Measurements from ENCODE around the gene KCNK4.
"Not testable (repeated sequence)": the region's sequence is repeated elsewhere in the genome, so short reads cannot be mapped to it uniquely, and the experiment has no call there.

KCNK4 gene

DNA sequence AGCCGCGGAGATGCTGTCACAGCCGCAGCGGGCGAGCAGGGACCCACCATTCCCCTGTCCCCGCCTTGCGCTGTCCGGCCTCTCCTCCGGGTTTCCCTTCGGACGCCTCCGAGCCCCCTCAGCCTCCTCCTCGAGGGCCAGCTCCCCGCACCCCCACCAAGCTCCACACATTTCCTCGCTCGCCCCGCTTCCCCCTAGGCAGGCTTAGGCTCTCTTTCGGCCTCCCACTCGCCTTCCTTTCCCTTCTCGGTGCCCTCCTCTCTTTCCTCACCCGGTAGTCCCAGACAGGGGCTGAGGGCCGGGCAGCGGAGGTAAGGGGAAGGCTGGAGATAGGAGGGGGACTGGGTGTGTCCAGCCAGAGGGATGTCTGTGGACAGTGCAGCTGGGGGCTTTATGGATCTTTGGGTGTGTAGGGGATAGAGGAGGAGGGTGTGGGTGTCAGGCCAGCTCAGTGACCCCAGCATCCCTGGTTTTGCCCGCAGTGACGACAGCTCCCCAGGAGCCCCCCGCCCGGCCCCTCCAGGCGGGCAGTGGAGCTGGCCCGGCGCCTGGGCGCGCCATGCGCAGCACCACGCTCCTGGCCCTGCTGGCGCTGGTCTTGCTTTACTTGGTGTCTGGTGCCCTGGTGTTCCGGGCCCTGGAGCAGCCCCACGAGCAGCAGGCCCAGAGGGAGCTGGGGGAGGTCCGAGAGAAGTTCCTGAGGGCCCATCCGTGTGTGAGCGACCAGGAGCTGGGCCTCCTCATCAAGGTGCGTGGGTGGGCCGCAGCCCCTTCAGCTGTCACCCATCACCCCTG is 1.6 kb downstream of the KCNK4 start:
- no peak for DNase-seq

DNA sequence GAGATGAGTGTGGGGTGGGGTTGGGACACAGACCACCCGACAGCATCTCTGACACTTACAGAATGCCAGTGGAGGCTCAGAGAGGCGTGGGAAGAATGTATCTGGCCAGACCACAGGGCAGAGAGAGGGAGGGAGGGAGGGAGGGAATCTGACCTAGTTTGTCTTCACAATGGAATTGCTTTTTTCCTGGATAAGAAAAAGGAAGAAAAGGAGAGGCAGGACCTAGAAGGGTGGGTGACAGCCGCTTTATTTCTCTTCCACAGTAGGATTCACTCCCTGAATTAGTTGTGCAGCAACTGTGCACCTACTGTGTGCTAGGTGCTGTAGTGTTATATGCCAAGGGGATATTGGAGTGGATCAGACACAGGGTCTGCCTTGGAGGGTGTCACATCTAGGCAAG is 3.7 kb downstream of the KCNK4 start:
- DNase-seq: no peak

DNA sequence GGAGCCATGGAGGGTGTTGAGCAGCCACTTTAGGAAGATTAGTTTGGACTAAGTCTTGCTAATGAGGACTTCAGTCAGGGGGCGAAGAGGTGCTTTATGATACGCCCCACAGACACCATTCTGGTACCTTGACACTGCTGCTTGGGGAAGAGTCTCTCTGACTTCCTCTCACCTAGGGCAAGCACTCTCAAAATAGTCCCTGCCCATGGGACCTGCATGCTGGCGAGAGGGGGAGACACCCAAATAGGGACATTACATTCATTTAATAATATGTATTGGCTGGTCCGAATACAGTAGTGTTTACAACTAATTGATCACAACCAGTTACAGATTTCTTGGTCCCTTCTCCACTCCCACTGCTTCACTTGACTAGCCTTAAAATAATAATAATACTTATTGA is 4.7 kb downstream of the KCNK4 start:
- DNase-seq: no peak

DNA sequence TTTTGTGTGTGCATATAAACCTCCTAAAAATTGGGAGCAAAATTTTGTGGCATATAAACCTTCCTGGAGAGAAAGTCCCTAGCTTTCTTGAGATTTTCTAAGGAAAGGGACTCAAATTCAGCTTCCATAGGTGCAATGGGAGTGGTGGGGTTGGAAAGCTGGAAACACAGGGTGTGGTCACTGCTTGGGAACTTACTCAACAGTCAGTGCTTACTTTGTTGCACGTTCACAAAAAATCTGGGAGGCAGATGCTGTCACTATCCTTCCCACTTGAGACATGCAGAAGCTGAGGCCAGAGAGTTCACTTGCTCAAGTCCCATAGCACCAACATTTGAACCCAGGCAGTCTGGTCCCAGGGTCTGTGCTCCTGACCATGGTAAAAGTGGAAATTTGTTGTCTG is 5.1 kb downstream of the KCNK4 start:
- DNase-seq: no peak

DNA sequence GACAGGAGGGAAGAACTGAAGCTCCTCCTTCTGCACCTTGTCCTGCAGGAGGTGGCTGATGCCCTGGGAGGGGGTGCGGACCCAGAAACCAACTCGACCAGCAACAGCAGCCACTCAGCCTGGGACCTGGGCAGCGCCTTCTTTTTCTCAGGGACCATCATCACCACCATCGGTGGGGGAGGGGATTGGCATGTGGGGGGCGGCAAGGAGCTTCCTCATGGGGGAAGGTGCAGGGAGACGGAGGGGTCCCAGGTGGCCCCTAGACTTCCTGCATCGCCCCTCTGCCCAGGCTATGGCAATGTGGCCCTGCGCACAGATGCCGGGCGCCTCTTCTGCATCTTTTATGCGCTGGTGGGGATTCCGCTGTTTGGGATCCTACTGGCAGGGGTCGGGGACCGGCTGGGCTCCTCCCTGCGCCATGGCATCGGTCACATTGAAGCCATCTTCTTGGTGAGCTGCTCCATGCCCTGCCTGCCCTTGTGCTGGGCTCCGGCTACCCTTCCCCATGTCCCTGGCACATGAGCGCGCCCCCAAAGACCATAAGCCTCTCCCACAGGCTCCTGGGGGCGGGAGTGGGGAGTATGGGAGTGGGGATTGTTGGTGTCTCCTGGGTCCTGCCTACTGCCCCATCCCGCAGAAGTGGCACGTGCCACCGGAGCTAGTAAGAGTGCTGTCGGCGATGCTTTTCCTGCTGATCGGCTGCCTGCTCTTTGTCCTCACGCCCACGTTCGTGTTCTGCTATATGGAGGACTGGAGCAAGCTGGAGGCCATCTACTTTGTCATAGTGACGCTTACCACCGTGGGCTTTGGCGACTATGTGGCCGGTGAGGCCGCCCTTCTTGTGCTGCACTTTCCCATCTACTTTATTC is 6.0 kb downstream of the KCNK4 start:
- no peak for DNase-seq

DNA sequence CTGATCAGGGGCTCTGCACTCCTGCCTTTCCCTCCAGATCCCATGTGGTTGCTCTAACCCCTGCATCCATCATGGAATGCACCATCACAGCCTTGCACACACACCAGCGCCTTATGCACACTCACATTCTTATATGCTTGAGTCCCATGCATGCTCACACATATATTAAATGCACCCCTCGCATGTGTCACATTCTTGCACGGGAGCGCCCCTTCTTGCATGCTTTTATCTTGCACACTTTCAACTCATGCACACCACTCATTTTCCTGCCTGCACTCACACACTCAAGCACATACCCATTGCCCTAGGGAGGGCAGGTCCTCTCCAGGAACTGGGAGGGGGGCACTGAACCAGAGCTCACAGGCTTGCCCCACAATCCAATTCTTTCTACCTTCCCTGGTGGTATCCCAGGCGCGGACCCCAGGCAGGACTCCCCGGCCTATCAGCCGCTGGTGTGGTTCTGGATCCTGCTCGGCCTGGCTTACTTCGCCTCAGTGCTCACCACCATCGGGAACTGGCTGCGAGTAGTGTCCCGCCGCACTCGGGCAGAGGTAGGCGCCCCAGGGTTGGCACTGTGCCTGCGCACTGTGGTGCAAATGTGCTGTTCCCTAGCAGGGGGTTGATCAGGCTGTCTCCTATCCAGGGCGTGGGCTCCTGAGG is 6.7 kb downstream of the KCNK4 start:
- DNase-seq: no peak

DNA sequence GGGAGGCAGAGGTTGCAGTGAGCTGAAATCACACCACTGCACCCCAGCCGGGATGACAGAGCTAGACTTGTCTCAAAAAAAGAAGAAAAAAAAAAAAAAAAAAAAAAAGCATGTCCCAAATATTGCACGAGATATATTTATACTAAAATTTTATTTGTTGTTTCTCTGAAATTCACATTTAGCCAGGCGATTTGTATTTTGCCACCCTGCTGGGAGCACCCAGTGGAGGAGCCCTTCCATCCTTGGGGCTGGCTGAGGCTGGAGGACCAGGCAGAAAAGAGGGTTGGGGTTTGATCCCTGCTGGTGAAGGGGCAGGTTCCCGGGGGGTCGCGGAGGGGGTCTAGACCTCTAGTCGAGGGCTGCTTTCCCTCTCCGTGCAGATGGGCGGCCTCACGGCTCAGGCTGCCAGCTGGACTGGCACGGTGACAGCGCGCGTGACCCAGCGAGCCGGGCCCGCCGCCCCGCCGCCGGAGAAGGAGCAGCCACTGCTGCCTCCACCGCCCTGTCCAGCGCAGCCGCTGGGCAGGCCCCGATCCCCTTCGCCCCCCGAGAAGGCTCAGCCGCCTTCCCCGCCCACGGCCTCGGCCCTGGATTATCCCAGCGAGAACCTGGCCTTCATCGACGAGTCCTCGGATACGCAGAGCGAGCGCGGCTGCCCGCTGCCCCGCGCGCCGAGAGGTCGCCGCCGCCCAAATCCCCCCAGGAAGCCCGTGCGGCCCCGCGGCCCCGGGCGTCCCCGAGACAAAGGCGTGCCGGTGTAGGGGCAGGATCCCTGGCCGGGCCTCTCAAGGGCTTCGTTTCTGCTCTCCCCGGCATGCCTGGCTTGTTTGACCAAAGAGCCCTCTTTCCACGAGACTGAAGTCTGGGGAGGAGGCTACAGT is 8.1 kb downstream of the KCNK4 start:
- no peak for DNase-seq

DNA sequence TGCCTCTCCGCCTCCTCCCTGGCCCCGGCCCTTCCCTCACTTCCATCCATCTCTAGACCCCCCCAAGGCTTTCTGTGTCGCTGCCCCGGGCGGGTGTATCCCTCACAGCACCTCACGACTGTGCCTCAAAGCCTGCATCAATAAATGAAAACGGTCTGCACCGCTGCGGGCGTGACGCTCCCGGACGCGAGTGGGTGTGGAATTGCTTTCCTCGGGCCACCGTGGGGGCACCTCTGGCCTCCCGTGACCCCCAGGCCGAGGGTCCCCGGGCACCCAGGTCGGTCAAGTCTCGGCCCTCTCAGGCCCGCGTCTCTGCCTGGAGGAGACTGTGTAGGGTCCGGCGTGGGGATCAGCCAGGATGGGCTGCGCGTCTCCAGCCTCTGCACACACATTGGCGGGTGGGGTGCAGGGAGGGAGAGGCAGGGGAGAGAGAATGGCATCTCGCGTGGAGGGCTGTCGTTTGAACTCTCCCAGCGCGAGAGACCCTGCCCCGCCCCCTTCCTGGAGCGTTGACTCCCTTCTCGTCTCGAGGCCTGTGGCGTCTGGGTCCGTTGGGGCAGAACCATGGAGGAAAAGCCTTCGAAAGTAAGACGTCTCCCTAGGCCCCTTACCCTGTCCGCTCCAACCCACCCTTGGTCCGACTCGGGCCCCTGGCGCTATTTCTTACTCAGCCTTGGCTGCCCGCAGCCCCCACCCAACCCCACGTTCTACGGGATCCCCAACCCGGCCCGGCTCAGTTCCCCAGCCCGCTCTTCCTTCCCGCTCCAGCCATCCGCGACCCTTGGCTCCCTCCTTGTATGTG is 8.9 kb downstream of the KCNK4 start, which contains the start of gene CATSPERZ:
Gene CATSPERZ (plus strand): TSS at position 512 of the 802 bp plus-strand sequence. CDS start 53 bp downstream, at position 565.
- no peak for DNase-seq

DNA sequence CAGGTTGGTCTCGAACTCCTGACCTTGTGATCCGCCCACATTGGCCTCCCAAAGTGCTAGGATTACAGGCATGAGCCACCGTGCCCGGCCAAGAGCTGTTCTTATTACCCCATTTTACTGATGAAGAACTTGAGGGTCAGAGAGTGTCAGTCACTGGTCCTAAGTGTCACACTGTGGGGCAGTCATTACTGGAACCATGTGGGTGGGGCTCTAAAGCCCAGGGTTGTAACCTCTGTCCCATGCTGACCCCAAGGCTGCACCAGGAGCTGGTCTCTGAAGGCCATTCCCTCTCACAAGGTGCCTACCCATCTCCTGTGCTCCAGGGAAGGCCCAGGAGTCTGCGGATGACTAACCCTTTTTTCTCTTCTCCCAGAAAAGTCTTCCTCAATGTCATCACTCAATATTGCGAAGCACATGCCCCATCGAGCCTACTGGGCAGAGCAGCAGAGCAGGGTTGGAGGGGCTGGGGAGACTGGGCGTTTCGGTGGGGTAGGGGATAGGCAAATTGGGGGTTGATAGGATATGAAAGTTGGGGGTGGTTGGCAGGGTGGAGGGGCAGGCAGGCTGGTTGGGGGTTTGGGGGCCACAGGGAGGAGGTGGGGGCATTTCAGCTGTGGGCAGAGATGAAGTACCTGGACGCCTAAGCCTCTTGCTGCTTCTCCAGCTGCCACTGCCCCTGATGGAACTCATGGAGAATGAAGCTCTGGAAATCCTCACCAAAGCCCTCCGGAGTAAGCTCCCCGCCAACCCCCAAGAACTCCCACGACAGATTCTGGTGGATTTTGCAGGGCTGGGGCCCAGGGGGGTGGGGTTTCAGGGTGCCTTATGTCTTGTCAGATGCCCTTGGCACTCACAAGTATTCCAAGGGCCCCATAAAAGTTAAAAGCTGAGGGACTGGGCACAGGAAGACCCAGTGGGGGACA is 12.3 kb downstream of the KCNK4 start:
- no peak for DNase-seq

DNA sequence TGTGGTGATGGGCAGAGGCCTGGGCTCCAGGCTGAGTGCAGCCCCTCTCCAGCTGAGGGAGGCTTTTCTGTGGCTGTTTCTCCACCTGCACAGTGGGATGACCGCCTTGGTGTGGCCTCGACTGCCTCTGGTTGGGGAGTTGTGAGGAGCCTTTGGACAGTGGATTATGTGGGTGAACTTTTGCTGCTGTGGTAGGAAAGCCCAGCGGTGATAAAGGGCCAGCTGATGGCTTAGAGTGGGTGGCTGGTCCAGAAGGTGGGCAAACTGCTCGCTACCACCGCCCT is 12.9 kb downstream of the KCNK4 start:
- DNase-seq: no peak

DNA sequence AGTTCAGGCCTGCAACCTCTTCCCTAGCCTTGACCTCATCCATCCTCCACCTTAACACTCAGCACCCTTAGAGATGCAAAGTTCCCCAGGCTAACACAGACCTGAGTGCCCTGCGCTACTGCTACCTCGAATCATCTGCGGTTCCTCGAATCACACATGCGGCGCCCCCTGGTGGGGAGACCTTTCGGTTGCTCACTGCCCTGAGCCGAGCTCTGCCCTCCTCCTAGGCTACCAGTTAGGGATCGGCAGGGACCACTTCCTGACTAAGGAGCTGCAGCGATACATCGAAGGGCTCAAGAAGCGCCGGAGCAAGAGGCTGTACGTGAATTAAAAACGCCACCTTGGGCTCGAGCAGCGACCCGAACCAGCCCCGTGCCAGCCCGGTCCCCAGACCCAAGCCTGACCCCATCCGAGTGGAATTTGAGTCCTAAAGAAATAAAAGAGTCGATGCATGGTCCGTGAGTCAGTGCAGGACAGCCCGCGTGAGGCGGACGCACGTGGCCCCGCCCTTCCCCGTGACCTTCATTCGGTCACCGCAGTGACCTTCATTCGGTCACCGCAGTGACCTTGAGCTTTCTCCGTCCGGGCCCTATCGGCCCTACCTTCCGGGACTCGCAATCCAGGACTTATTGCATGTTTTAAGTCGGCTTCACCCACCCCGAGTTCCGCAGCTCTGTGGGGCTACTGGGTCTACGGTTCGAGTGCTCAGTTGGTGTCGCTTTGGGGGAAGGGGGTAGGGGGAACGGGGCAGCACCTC is 13.4 kb downstream of the KCNK4 start:
- peak; percentile 82 for DNase-seq

DNA sequence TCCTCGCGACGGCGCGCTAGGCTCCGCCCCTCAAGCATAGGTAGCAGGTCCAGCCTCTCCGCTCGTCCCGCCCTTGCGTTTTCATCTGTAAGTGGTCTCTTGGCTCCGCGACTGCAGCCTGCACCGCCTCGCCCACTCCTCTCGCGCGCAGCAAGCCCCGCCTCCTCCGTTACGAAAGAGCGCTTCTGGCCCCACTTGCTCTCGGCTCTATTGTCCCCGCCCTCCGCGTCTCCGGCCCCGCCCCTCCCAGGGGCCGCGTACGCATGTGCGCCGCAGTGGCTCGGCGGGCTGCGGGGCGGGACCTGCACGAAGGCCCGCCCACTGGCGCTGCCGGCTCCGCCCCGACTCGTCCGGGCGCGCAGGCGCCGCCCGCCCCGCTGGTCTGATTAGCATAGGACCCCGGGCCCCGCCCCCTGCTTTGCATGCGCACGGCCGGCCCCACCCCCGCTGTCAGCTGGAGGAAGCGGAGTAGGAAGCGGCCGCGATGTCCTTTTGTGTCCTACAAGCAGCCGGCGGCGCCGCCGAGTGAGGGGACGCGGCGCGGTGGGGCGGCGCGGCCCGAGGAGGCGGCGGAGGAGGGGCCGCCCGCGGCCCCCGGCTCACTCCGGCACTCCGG is 14.1 kb downstream of the KCNK4 start, which contains the start of gene ESRRA:
Gene ESRRA (plus strand): TSS at position 450 of the 616 bp plus-strand sequence. CDS start 1,656 bp downstream, outside the sequence.
- DNase-seq: peak; percentile 97

DNA sequence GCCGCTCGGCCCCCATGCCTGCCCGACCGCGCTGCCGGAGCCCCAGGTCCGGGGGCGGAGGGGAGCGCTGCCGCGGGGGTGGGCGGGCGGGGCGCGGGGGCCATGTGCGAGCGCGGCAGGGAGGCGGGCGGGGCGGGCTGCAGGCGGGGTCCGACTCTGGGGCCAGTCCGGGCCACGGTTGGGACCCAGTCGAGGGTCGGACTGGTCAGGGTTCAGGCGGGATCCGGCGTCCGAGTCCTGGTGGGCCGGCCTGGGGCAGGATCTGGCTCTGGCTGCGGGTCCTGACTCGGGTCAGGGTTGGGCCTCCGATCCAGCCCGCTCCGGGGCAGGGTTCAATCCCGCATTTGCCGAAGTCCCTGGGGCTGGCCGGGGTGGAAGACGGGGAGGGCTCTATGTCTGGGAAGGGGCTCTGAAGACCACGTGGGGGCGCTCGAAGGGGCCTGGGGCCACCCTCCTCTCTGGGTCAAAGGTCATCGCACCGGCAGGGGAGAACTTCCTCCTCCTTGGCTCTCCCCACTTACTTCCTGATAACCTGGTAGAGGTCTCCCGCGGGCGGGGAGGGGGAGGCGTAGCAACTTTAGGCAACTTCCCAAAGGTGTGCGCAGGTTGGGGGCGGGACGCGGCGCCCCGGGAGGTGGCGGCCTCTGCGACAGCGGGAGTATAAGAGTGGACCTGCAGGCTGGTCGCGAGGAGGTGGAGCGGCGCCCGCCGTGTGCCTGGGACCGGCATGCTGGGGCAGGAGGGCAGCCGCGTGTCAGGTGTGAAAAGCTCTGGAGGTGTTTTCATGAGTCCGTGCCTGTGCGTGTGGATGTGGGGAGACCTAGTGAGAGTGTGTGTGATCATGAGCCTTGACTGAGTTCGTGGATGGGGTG is 14.8 kb downstream of the KCNK4 start:
- peak; percentile 53 for DNase-seq

DNA sequence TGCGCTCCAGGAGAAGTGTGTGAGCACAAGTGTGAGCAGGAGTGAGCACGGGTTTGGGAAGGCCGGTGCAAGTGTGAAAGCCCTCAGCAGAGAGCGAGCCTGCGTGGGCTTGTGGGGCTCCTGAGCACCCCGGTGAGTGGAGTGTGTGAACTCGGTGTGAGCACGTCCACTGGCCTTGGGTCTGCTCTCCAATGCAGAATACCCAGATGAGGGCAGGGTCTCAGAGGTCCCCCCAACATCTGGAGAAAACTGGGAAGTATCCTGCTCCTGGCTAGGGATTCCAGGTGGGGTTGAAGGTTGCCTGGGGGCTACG is 15.4 kb downstream of the KCNK4 start:
- no peak for DNase-seq

DNA sequence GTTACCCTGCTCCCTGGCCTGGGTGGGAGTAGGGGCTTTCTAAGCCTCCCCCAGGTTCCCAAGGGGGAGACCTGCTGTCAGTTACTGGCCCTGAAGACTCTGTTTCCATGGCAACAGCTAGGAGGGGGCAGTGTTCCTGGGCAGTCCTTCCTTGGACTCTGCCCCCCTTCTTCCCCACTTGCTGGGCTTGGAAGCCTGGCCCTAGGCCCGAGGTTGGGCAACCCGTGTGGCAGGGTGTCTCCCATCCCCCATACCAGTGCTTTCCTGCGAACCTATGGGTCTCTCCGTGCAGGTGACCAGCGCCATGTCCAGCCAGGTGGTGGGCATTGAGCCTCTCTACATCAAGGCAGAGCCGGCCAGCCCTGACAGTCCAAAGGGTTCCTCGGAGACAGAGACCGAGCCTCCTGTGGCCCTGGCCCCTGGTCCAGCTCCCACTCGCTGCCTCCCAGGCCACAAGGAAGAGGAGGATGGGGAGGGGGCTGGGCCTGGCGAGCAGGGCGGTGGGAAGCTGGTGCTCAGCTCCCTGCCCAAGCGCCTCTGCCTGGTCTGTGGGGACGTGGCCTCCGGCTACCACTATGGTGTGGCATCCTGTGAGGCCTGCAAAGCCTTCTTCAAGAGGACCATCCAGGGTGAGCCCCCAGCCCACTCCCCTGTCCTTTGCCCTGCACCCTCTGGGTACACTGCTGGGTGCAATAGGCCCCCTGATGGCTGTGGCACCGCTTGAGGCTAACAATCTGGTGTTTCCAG is 15.9 kb downstream of the KCNK4 start:
- DNase-seq: no peak

DNA sequence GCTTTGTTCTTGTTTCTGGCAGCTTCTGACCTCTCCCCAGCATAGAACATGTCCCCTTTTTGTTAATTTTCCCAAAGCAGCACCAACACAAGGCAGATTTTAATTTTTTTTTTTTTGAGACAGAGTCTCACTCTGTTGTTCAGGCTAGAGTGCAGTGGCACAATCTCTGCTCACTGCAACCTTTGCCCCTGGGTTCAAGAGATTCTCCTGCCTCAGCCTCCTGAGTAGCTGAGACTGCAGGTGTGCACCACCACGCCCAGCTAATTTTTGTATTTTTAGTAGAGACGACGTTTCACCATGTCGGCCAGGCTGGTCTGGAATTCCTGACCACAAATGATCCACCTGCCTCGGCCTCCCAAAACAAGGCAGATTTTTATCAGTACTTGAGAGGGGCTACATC is 16.7 kb downstream of the KCNK4 start:
- DNase-seq: not testable (repeated sequence)

DNA sequence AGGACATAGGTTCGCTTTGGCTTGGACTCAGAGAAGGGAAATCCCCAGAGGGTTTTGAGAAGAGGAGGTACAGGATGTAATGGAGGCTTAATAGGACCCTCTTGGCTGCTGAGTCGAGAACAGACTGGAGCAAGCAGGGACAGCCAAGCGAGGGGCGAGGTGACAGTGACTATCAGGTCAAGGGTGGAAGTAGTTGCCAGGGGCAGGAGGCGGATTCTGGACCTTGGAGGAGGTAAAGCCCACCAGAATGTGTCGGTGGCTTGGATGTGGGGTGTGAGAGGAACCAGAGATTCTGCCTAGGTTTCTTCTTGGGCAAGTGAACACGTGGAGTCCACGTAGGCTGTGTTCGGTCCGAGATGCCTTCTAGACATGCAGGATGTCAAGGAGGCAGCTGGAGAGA is 21.8 kb downstream of the KCNK4 start:
- DNase-seq: no peak
